Stomach (tissue), 4 donors: ENCODE results near the gene VWA2.

ENCODE experiments used
- CTCF ChIP-seq, 7 experiments: fragments of 450-650 bp in 4 of 7; fragments of 200-600 bp in 3 of 7; sonication (generic) in 3 of 7; IDR thresholded peaks; one replicate each; pipeline ENCODE4 v1.5.1; 2016 to 2019; ENCODE audit warnings: antibody characterized with exemption in 7 of 7, control low read depth in 2 of 7, mild to moderate bottlenecking in 1 of 7
- POLR2A ChIP-seq, 4 donors: fragments of 450-650 bp; IDR thresholded peaks; one replicate each; pipeline ENCODE4 v1.6.1; 2016; ENCODE audit warnings: antibody characterized with exemption in 4 of 4, control low read depth in 2 of 4, mild to moderate bottlenecking in 1 of 4, moderate library complexity in 1 of 4

- no peak for TF ChIP-seq CTCF (IDR thresholded peaks at IDR 0.05)
- no peak for TF ChIP-seq POLR2A (IDR thresholded peaks at IDR 0.05)
These were observed 35.8 kb downstream of the VWA2 start for GRCh38 chr10:114274616-114275453.
